Measurements from ENCODE around the gene MYO3A. TPM values are rescaled to one million over a fixed set of nuclear protein-coding genes. Genes with fewer than 3 reads are reported as not detected.

MYO3A gene
- total RNA-seq, 4 donors from 2014 or later: 0.12 to 0.33 (median 0.13) TPM; not detected in 1

DNA sequence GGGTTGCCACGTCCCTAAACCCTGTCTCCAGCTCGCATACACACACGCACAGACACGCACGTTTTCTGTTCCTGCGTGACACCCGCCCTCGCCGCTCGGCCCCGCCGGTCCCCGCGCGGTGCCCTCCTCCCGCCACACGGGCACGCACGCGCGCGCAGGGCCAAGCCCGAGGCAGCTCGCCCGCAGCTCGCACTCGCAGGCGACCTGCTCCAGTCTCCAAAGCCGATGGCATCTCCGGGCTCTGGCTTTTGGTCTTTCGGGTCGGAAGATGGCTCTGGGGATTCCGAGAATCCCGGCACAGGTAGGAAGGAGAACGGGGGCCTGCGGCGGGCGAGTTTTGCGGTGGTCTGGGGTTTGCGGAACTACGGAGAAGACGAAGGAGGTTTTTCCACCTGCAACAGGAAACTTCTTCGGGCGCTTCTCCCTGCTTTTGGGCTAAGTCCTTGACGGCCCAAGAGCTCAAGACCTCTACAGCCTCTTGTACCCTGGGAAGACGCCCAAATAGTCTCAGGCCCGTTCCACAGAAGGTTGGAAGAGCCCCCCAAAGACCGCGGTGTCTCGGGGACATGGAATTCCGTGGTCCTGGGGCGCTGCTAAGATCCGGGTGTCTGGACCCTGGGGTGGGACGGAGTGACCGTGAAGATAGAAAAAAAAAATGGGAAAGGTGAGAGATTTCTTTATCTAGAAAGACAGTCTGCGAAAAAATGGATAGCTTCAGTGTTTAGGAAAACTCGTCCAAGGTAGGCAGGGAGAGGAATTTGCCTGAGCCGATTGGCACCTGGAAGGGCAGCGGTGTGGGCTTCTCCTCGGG, 282.8 kb downstream of the MYO3A start, which contains the start of gene GAD2:
GAD2 (plus strand) TSS at position 190 of the 811 bp plus-strand sequence; CDS start at position 226, 36 bp downstream.
- Histone ChIP-seq H3K27me3 (peaks cover 69 to 82% (median 76%) of the 10 kb centered on the region in 3 donors), H3K4me3 (no peak within 1 kb of the TSS), H3K27ac (no peak within 1 kb of the TSS), H3K36me3 (no peaks in the 10 kb centered on the region), H3K4me1 (no peaks in the 10 kb centered on the region), H3K9me3 (no peaks in the 10 kb centered on the region)
- intact Hi-C loops (cut with DNase I; ENCODE audit: low total_unique reads): no loop called here
- in situ Hi-C loops (cut with MboI; ENCODE audit: low sequenced_read_pairs in 4 of 4): no loop called here
- TF ChIP-seq, protein P1, sequence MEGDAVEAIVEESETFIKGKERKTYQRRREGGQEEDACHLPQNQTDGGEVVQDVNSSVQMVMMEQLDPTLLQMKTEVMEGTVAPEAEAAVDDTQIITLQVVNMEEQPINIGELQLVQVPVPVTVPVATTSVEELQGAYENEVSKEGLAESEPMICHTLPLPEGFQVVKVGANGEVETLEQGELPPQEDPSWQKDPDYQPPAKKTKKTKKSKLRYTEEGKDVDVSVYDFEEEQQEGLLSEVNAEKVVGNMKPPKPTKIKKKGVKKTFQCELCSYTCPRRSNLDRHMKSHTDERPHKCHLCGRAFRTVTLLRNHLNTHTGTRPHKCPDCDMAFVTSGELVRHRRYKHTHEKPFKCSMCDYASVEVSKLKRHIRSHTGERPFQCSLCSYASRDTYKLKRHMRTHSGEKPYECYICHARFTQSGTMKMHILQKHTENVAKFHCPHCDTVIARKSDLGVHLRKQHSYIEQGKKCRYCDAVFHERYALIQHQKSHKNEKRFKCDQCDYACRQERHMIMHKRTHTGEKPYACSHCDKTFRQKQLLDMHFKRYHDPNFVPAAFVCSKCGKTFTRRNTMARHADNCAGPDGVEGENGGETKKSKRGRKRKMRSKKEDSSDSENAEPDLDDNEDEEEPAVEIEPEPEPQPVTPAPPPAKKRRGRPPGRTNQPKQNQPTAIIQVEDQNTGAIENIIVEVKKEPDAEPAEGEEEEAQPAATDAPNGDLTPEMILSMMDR (IDR thresholded peaks at IDR 0.05 in 4 of 5, conservative IDR thresholded peaks at IDR 0.05 in 1 of 5): no peak
- TF ChIP-seq POLR2A (IDR thresholded peaks at IDR 0.05): no peak
- ATAC-seq (no peak), DNase-seq (no peak)

DNA sequence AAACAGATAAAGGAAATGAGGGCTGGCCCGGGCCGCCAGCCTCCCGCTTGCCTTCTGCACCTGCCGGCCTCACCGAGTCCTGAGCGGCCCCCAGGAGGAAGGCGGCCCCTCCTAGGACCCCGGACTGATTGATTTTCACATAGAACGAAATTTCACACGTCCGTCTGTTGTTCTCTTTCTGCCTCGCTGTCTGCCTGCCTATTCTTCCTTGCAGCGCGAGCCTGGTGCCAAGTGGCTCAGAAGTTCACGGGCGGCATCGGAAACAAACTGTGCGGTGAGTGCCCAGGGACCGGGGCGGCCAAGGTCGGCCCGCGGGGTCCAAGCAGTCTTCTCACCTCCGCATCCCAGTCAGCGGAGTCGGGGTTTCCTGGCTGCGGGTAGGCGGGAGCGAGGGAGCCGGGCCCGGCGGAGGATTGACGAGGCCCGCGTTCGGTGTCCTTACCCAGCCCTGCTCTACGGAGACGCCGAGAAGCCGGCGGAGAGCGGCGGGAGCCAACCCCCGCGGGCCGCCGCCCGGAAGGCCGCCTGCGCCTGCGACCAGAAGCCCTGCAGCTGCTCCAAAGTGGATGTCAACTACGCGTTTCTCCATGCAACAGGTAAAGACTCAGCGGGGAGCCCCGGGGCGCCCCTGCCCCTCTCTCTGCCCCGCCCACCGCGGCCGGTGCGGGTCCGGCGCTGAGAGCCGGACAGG, 283.5 kb downstream of the MYO3A start:
- in situ Hi-C loops (cut with MboI; ENCODE audit: low sequenced_read_pairs in 4 of 4) (no loop called here), intact Hi-C loops (cut with DNase I; ENCODE audit: low total_unique reads) (no loop called here)
- ATAC-seq (no peak), DNase-seq (no peak)
- no peak overlapping the region for H3K27ac ChIP-seq
- no peak overlapping the region for H3K4me3 ChIP-seq
- H3K4me1 ChIP-seq: no peaks in the 10 kb centered on the region
- H3K36me3 ChIP-seq: no peaks in the 10 kb centered on the region
- no peaks in the 10 kb centered on the region for H3K9me3 ChIP-seq
- TF ChIP-seq POLR2A (IDR thresholded peaks at IDR 0.05): no peak
- TF ChIP-seq, protein P1 (IDR thresholded peaks at IDR 0.05 in 4 of 5, conservative IDR thresholded peaks at IDR 0.05 in 1 of 5): no peak
- H3K27me3 ChIP-seq: peaks cover 62 to 74% (median 69%) of the 10 kb centered on the region in 3 donors

- in situ Hi-C loops (cut with MboI; ENCODE audit: low sequenced_read_pairs in 4 of 4) (no loop called here), intact Hi-C loops (cut with DNase I; ENCODE audit: low total_unique reads) (no loop called here)
- H3K4me1 ChIP-seq: no peaks in the 10 kb centered on the region
- no peaks in the 10 kb centered on the region for H3K9me3 ChIP-seq
- H3K27me3 ChIP-seq: peaks cover 43 to 58% (median 47%) of the 10 kb centered on the region in 3 donors
- TF ChIP-seq, protein P1 (IDR thresholded peaks at IDR 0.05 in 4 of 5, conservative IDR thresholded peaks at IDR 0.05 in 1 of 5): no peak
- no peak for TF ChIP-seq POLR2A (IDR thresholded peaks at IDR 0.05)
- no peak overlapping the region for H3K27ac ChIP-seq
- no peaks in the 10 kb centered on the region for H3K36me3 ChIP-seq
- no peak overlapping the region for H3K4me3 ChIP-seq
- DNase-seq (no peak), ATAC-seq (no peak)
These were observed 285.6 kb downstream of the MYO3A start for GRCh38 chr10:26219676-26220075.

GRCh38 chr10:26220901-26221300, 286.9 kb downstream of the MYO3A start:
- in situ Hi-C loops (cut with MboI; ENCODE audit: low sequenced_read_pairs in 4 of 4): no loop called here
- no peak for DNase-seq
- Histone ChIP-seq H3K27ac (no peak overlapping the region), H3K36me3 (no peaks in the 10 kb centered on the region), H3K4me1 (no peaks in the 10 kb centered on the region), H3K4me3 (no peak overlapping the region), H3K9me3 (no peaks in the 10 kb centered on the region), H3K27me3 (peaks cover 38 to 48% (median 41%) of the 10 kb centered on the region in 3 donors)
- ATAC-seq: no peak
- intact Hi-C loops (cut with DNase I; ENCODE audit: low total_unique reads): no loop called here
- TF ChIP-seq POLR2A (IDR thresholded peaks at IDR 0.05): no peak
- TF ChIP-seq, protein P1 (IDR thresholded peaks at IDR 0.05 in 4 of 5, conservative IDR thresholded peaks at IDR 0.05 in 1 of 5): no peak

Measured in gastrocnemius medialis (tissue), 4 donors.